Stimulated activated CD8-positive, alpha-beta memory T cell treated with anti-CD3 and anti-CD28 coated beads, Interleukin-2, amount 100 ng/mL, for 48 hours (primary cell): Measurements from ENCODE around the gene LPAR3.

Experiments
- DNase-seq, 2 donors: peaks; one replicate each; pipeline ENCODE4 v3.0.0-alpha.2; 2020; ENCODE audit warnings: low read depth in 2 of 2

Gene LPAR3

GRCh38 chr1:84827976-84828375 is 65.0 kb downstream of the LPAR3 start:
- DNase-seq: no peak

GRCh38 chr1:84827555-84827954 is 65.5 kb downstream of the LPAR3 start:
- no peak for DNase-seq

GRCh38 chr1:84825161-84825560 is 67.8 kb downstream of the LPAR3 start:
- DNase-seq: no peak

- no peak for DNase-seq
These were observed 69.0 kb downstream of the LPAR3 start for GRCh38 chr1:84823991-84824390.

- no peak for DNase-seq
These were observed 69.5 kb downstream of the LPAR3 start for GRCh38 chr1:84823511-84823910.

GRCh38 chr1:84810343-84810742 is 82.7 kb downstream of the LPAR3 start:
- DNase-seq: no peak

- no peak for DNase-seq
These were observed 84.0 kb downstream of the LPAR3 start for GRCh38 chr1:84809023-84809422.

DNA sequence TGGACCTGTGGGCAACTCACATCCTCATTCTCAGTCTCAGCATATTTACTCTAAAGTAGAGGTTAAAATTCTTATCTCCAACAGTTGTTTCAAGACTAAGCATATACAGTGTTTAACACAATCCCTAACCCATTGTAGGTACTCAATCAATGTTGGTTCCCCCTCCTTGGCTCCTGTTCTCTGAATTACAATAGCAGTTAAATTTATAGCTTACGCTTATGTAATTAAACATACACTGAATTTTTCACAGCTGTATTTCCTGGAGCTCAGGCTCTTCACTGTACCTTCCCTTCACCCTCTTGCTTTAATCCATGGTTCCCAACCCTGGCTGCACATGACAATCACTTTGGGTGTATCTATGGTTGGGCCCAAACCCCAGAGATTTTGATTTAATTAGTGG is 89.4 kb downstream of the LPAR3 start:
- no peak for DNase-seq

- DNase-seq: no peak
These were observed 90.3 kb downstream of the LPAR3 start for GRCh38 chr1:84802567-84803232.

DNA sequence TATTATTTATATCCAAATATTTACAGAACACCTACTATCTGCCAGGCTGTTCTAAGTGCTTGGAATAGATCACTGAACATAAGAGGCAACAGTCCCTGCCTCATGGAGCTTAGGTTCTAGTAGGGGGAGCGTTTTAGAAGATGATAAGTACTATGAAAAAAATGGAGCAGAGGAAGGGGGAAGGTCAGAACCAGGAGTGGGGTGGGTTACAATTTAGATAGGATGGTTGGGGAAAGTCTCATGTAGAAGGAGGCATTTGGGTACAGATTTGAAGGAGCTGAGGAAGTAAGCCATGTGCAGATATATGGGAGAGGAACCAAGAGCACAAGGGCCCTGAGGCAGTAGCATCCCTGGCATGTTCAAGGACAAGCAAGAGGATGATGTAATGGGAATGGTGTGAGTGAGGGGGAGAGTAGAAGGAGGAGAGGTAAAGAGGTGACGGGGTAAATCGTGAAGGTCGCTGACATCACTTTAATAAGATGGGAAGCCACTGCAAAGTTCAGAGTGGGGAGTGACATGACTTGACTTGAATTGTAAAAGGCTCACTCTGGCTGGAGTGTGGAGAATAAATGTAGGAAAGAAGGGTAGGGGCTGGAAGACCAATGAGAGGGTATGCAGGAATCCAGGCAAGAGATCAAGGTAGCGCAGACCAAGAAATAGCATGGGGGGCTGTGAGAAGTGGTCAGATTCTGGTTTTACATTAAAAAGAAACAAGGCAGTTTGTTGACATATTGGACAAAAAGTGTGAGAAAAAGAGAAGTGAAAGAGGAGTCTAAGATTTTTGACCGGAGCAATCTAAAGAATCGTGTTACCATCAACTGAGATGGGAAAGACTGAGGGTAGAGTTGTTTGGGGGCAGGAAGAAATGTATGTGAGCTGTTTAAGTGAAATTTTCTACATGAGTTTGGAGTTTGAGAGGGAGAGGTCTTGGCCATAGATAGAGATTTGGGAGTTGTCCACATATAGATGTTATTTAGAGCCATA is 92.6 kb downstream of the LPAR3 start:
- DNase-seq: no peak

GRCh38 chr1:84797603-84798002 is 95.4 kb downstream of the LPAR3 start:
- DNase-seq: no peak

GRCh38 chr1:84795966-84796600 is 96.9 kb downstream of the LPAR3 start:
- DNase-seq: no peak

DNA sequence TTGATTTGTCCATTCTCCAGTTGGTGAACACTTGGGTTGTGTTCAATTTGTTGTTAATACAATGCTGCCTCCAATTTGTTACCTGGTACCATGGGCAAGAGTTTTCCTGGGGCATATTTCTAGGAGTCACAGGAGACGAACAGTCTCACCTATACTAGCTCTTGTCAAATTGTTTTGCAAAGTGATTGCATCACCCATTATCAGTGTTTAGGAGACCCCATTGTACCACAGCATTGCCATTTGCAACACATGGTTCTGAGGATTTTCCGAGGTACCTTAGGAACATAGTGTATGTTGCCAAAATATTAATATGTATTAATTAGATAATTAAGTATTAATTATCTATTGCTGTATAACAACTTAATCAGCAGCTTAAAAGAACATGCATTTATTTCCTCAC is 97.8 kb downstream of the LPAR3 start:
- no peak for DNase-seq

- no peak for DNase-seq
These were observed 100.6 kb downstream of the LPAR3 start for GRCh38 chr1:84792421-84792820.

DNA sequence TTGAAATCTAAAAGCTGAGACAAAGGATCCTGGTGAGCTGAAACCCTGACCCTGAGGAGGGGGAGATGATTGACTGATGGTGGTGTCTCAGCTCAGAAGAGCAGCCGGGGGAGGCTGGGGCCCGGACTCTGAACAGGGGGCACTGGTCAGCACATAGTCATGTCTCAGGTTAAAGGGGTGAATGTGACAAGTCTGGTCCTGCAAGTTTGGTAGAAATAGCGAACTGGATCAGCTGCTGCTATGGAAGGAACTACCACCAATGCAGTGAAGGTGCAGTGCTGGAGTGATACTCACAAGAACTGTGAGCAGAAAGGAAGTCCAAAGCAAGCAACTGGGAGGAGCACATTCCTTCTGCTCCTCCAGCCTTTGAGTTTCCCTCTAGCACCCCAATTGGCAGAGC is 104.0 kb downstream of the LPAR3 start:
- DNase-seq: no peak

- DNase-seq: no peak
These were observed 107.6 kb downstream of the LPAR3 start for GRCh38 chr1:84785271-84786036.

GRCh38 chr1:84782881-84783280 is 110.1 kb downstream of the LPAR3 start:
- DNase-seq: no peak

DNA sequence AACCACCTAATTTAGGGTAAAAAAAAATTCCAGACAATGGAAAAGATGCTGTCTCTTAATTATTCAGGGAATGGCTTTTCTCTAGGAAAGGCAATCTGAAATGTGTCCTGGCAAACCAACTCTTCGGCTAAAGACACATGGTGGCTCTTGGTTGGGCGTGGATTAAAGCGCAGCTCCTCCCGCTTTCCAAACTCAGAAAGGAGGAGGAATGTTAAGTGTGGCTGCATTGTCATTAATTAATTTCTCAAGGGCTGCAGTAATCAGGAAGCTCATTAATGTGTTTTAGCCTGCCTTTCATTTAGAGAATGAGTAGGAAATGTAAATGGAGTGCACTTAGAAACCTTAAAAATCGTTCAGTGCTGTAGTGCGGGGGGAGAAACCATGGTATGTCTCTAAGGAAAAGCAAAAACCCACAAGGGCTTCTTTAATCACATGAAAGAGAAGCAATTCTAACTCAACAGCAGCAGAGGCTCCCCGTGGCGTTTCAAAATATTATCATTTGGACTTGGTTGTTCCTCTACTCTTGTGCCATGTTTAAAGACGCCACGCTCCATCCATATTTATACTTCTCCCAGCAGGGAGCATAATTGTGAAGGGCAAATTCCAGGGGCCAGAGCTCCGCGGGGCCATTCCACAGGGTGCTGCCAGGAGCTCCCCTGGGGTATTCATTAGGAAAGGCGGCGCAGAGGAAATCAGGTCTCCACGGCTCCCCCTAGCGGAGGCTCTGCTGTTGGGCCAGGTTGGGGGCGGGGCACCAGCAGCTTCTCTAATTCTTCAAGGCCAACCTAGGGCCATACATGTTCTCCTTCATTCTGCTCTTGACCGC is 110.8 kb downstream of the LPAR3 start:
- peak; percentile 70 to 74 for DNase-seq

DNA sequence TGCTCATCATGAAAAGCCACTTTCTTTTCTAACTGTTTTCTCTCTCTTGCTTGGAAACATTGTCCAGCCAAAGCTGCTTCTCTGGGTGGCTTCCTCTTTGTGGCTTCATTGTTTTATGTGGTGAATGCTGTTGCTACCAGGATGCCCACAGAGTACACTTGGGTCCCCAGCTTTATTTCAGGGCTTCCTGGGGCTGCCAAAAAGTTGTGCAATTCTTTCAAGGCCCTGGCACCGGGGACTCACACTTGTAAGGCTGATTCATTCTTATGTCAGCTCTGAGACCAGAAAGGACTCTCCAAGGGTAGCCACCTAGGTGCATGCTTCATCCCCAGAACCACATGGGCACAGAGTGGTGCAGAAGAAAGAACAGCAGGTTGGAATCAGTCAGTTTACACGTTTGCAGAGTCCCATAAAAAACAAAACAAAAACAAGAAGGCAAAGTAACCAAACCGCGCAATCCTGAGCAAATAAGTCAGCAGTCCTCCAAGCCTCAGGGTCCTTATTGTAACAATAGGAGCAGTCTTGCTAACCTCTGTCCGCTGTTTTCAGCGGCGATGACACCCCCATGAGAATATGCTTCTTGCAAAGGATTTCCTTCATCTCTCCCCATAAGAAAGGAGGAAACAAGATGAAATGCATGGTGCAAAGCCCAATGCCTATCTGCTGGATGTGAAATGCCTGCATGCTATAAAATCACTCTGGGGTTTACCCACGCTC is 112.8 kb downstream of the LPAR3 start:
- DNase-seq: no peak

DNA sequence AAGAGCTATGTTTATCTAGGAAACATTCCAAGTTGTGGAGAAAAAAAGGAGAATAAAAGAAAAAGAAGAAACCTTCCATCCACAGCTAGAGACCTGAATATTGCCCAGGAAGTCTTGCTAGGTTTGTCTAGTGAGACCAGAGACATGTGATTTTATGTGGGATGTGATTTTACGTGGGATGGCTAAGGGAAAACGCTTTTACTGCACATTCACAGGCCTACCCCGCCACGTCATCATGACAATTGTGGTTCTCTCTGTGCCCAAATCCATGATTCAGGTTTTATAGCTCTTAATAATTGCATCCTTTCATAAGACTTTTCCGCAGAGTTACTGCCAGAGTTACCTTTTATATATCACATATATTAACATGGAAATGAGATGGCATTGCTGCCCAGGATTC is 116.4 kb downstream of the LPAR3 start:
- no peak for DNase-seq
